HG02884 (cell line): Measurements from ENCODE around the gene TTBK2.
"Not testable (repeated sequence)": the region's sequence is repeated elsewhere in the genome, so short reads cannot be mapped to it uniquely, and the experiment has no call there.

Experiments used
- ATAC-seq: cut with Tn5 transposase; IDR thresholded peaks from one replicate; pipeline ENCODE4 v1.9.1; 2021; ENCODE audit warnings: mild to moderate bottlenecking, moderate library complexity; ENCODE audit not compliant: unreplicated experiment

Gene TTBK2

DNA sequence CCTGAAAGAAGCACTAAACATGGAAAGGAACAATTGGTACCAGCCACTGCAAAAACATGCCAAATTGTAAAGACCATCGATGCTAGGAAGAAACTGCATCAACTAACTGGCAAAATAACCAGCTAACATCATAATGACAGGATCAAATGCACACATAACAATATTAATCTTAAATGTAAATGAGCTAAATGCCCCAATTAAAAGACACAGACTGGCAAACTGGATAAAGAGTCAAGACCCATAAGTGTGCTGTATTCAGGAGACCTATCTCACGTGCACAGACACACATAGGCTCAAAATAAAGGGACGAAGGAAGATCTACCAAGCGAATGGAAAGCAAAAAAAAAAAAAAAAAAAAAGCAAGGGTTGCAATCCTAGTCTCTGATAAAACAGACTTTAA lies 154.5 kb downstream of the TTBK2 start:
- ATAC-seq = not testable (repeated sequence)

DNA sequence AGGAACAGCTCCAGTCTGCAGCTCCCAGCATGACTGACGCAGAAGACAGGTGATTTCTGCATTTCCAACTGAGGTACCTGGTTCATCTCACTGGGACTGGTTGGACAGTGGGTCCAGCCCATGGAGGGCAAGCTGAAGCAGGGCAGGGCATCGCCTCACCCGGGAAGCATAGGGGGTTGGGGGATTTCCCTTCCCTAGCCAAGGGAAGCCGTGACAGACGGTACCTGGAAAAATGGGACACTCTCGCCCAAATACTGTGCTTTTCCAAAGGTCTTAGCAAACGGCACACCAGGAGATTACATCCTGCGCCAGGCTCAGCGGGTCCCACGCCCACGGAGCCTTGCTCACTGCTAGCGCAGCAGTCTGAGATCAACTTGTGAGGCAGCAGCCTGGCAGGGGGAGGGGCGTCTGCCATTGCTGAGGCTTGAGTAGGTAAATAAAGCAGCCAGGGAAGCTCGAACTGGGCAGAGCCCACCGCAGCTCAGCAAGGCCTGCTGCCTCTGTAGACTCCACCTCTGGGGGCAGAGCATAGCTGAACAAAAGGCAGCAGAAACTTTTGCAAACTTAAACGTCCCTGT lies 156.3 kb downstream of the TTBK2 start:
- not testable (repeated sequence) for ATAC-seq

DNA sequence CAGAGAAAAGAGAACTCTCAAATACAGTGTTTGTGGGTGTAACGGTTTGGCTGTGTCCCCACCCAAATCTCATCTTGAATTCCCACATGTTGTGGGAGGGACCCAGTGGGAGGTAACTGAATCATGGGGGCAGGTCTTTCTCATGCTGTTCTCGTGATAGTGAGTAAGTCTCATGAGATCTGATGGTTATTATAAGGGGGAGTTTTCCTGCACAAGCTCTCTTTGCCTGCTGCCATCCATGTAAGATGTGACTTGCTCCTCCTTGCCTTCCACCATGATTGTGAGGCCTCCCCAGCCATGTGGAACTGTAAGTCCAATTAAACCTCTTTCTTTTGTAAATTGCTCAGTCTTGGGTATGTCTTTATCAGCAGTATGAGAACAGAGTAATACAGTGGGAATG lies 158.8 kb downstream of the TTBK2 start:
- not testable (repeated sequence) for ATAC-seq

DNA sequence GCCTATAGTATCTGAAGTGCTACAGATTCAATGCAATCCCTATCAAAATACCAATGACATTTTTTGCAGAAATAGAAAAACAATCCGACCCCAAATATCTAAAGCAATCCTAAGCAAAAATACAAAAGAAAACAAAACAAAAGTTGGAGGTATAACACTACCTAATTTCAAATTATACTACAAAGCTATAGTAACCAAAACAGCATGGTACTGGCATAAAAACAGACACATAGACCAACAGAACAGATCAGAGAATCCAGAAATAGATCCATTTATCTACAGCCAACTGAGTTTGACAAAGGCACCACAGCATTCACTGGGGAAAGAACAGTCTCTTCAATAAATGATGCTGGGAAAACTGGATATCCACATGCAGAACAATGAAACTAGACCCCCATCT lies 159.8 kb downstream of the TTBK2 start:
- no peak for ATAC-seq

DNA sequence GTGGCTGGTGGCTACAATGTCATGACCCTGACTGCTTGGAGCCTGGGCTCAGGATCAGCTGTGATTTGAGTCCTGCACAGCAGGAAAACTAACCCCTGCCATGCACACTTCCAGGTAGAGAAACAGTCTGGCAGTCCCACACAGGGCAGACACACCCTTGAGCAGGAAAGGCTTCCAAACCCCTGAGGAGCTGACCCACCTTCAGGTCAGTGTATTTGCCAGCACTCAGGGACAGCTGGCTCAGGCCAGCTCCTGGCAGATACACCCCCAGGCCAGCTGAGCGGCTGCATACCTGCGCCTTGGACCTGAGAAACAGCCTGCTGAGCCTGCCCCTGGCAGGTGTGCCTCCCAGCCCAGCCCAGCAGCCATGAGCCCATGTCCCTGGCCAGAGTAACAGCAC lies 161.5 kb downstream of the TTBK2 start:
- ATAC-seq = no peak

DNA sequence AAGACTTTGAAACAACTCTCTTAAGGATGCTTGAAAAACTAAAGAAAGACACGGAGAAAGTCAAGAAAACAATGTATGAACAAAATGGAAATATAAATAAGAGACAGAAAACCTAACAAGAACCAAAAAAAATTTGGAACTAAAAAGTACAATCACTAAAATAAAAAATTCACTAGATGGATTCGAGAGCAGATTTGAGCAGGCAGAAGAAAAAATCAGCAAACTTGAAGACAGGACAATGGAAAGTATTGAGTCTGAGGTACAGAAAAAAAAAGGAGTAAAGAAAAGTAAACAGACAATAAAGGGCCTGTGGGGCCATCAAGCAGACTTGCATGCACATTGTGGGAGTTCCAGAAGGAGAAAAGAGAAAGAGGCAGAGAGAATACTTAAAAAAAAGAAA lies 170.3 kb downstream of the TTBK2 start:
- ATAC-seq = no peak

DNA sequence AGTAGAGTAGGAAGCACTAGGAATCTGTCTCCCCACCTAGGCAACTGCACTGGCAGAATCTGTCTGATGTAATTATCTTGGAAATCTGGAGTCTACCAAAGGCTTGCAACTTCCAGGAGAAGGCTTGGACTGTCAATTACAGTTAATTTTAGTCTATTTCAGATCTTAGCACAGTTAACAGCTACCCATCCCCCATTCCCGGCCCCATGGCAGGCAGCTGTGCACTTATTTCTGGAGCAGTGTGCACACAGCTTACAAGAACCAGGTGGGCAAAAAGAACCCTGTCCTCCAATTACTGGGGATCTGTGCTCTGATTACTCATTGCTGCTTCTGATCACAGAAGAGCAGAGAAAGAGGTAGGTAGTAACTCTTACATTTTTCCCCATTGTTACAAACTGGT lies 171.3 kb downstream of the TTBK2 start:
- no peak for ATAC-seq

DNA sequence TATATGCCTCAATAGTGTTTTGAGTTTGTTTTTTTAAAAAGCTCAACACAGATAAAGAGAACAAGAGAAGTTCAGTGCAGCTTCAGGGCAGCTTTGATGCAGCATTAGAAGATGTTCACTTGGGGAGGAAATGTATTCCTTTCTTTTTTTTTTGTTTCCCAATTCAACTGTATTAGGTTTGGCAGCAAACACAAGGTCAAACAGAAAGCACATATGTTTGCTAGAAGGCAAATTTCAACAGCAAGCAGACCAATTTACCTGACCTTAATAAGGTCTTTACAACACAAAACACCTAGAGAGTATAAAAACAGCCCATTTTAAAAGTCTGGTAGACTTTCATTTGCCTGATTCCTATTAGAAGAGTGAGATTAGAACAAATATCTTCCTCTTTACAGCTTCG lies 176.4 kb downstream of the TTBK2 start:
- no peak for ATAC-seq

DNA sequence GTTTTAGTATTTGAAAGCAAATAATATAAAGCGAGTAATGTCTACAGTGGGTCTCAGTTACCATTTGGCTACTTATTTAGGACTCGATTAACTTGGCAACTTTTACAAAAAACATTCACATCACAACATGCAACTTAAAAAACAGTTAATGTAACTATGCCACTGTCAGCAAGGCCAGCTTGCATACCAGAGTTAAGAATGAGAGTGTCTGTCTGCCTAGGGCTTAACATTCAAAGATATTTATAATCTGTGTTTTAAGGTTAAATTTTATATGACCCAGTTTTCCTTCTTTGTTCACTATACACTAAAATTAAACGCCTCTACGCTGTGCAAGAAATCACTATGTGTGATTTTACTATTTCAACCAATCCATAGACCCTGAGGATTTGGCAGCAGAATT lies 178.4 kb downstream of the TTBK2 start:
- ATAC-seq = no peak

DNA sequence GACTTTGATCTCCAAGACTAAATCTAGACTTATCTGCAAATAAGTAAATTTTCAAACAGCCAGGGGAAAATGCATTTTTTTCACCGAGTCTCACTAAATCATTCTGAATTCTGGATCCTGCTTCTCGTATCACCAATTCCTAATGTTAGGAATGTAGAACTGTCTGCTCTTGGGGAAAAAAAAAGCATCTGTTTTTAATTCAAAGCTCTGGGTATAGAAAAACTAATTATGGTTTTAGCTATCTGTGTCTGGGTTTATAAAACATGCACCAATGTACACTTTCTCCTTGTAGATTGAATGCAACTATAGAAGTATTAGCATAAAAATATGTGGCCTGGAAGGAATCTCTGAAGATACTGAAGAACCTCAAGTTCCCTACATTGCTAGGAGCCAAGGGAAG lies 178.9 kb downstream of the TTBK2 start:
- ATAC-seq = no peak

DNA sequence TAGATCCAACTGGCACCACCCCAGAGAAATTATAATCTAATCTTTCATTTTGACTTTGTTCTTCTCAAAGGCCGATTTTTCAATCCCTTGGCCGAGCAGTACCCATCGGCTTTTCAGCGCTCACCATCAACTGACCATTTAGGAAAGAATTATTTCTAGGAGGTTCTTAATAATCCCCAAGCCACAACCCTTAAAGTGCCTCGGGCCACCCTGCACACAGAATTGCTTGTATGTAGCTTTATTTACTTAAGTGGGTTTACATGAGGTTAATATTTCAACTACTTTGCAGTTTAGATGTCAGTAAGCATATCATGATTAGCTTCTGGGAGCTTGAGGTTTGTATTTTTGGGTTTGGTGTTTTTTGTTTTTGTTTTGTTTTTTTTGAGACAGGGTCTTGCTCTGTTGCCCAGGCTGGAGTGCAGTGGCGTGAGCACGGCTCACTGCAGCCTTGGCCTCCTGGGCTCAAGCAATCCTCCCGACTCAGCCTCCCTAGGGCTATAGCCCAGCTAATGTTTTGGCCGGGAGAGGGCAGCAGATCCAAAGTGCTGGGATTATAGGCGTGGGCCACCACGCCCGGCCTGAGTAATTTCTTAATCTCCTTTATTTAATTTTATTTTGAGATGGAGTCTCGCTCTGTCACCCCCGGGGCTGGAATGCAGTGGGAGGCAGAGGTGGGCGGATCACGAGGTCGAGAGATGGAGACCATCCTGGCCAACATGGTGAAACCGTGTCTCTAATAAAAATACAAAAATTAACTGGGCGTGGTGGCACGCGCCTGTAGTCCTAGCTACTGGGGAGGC lies 182.8 kb downstream of the TTBK2 start:
- ATAC-seq = no peak

DNA sequence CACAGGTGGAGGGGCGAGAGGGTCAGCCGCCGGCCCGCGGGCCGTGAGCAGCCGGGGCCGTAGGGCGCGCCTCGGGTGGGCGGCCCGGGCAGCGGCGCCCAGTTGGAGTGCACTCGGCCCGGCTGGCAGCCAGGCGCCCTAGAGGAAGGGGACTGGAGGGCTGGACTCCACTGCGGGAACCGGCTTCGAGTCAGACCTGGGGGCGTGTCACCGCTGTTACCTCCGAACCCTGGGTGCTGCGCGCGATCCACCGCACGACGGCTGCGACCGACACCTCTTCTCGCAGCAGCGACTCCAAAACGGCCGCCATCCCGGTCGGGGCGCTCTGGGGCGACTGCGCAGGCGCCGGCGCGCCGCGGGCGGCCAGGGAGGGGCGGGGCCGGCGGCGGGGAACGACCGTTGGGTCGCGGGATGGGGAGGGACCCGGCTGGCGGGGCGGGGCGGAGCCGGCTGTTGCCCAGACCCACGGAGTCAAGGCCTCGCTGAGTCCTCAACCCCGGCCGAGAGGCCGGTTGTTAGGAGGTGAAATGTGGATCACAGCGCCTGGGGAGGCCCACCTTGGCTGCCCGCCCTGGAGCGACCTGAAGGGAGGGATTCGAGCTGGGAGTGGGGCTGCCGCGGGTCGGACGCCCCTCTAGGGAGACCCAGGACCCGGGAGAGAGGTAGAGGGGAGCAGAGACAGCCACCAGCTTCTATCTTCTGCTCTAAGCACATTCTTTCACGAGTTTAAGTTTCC lies 183.6 kb downstream of the TTBK2 start, which contains the start of gene CDAN1:
Gene CDAN1 (minus strand): TSS at position 336 of the 736 bp plus-strand sequence. CDS start 26 bp downstream, at position 310.
- peak; percentile 69 for ATAC-seq

DNA sequence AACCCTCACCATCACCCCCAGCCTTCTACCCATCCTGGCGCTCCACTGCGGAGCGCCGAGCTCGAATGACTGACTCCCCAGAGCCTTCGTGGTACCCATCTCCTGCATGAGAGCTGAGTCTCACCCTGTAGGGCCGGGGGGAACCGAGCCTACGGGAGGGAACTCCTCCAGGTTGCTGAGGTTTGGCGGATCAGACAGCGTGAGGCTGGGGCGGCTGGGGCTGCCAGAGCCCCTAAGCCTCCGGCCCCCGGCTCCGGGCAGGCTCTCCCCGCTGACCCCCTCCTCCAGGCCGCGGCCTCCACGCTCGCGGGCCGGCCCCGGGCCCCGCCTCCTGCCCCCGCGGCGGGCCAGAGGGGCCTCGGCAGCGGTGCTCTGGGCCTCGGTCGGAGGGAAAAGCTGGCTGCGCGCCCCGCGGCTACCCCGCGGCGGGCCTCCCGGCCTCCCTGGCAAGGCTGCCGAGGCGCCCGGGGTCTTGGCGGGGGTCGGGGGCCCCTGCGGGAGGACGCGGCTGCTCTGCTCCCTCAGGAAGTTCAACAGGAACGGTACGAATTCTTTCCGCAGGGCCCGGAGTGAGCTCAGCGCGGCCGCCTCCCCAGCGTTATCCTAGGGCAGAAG lies 184.3 kb downstream of the TTBK2 start:
- peak; percentile 29 for ATAC-seq

DNA sequence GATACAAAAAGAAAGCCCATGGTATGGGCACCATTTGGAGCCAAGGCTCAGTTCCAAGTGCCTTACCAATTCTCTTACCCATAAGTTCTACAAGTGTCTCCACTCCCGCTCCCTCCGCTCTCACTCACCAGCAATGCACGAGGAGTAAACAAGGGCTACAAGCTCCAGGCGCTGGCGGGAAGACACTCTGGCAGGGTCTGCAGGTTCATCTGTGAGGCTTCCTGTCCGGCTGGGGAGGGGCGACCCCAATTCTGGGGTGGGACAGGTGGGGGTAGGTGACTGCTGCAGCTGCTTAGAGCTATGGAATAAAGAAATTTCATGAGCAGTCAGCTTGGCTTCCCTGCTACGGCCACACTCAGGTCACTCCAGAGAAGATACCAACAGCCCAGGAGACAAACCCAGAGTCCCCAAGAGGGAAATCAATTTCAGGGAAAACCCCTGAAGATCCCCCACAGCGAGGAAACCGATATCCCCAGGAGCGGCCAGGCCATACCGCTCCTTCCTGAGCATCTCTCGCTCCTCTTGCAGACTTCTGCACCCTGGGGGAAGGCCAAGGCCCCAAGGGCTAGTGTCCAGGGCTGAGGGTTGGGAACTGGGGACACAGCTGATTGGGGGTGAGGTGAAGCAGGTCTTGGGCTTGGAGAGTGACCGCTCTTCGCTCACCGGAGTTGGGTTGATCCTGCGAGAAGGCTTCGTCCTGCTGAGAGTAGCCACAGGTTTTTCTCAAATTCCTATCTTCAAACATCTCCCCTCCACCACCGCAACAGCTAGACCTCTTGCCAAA lies 185.0 kb downstream of the TTBK2 start:
- no peak for ATAC-seq

DNA sequence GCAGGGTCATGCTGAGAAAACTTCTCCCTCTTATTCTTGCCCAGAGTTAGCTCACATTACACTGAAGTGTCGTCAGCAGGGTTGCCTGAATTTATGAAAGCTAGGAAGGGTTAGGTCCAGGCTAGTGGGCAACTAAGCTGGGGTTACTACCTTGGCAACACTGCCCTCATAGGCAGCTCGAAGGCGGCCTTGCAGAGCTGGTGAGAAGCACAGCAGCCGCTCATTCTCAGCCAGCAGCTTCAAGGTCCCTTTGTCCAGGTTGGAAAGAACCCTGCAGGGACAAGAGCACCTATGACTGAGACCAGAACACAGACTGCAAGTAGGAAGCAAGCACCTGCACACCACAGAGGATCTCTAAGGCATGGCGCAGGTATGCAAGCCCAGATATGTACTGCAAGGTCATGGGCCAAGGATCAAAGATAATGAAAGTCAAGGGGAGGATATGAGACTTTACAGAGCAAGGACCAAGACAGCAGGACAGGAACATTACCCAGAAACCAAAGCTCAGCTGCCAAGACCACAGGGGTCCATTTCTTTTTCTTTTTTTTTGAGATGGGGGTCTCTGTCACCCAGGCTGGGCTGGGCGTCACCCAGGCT lies 186.4 kb downstream of the TTBK2 start:
- no peak for ATAC-seq

DNA sequence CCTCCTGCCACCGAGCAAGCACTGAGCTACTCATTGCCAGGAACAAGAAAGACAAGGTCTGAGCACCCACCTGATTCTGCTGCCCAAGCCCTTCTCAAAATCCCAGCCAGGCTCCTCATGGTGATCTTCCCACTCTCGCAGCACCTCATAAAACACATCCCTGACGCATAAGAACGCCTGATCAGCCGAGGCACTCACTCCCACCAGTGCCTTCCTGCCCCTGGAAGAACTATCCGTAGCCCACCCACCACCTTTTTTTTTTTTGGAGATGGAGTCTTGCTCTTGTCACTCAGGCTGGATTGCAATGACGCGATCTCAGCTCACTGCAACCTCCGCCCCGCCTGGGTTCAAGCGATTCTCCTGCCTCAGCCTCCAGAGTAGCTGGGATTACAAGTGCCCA lies 187.6 kb downstream of the TTBK2 start:
- no peak for ATAC-seq

DNA sequence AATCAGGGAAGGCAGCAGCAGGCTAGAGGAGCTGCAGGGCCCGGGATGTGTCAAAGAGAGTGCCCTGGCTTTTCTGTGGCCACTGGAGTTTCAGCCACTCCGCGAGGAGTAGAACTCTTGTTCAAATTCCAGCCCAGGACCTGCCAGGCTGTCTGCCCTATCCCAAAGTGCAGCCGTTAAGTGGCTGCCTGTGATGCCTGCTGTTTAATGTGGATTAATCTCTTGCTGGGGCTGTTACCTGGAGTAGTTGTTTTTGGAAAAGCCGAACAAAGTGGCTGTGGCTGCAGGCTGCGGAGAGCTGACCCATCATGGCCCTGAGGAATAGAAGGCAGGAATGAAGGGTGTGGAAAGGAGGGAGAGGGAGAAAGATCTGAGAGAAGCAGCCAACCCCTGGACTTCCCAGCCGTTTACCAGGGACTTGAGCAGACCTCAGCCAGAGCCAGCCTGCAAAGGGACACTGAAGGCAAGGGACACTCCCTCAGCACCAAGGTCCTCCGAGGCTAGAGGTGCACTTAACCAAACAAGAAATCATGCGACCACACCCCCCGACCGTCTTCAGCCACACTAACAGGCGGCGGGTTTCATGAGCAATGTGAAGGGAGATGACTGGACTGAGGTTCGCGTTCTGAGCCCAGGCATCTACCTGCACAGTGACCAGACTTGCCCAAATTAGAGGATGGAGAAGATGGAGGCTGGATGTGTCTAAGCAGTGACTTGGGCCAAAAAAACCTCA lies 188.3 kb downstream of the TTBK2 start:
- no peak for ATAC-seq

DNA sequence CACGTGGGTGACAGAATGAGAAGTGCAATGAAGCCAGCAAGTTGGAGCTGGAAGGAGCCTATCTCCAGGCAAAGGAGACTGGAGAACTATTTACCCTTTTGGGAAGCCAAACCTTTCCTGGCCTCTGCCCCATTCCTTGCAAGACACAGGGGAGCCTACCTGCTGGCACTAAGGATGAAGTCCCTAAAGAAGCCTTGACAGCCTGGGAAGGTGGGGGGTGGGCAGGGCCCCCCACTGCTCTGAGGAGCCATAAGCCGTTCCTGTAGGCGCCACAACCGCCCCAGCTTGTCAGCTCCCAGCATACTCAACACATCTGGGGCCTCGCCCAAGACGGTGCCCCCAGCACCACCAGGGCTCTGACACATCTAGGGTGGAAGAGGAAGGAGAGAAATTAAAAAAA lies 189.1 kb downstream of the TTBK2 start:
- no peak for ATAC-seq

DNA sequence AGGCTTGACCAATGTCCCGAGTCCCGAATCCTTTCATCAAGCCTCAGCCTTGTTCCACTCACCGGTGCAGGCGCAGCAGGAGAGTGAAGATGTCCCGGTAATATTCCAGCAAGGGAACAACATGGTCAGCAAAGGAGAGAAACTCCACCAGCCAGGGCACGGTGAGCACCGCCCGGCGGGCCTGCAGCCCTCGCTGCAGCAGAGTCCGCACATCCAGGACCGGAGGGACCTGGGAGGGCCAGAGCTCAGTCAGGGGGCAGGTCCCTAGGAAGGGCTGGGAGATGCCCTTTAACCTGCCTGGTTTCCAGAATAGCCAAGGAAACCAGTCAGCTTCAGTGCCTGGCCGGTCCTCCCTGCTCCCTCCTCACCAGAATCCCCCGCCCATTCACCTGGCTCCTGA lies 190.0 kb downstream of the TTBK2 start:
- ATAC-seq = no peak

DNA sequence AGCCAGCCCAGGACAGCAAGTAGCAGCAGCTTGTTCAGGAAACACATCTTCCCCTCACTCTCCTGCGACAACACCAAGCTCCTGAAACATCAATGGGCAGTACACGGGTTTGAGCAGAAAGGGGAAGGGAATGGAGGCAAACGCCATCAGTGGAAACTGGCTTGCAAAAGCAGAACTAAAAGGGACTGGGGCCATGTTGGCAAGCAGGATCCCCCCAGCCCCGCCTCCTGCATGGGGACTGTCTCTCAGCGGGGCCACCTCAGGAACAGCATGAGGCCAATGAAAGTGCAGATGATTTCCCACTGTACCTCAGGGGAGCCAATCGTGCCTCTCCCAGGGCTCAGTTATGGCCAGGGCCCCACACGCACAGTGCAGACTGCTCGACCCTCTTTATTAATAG lies 190.4 kb downstream of the TTBK2 start:
- ATAC-seq = no peak
